BE2C (cell line): ENCODE measurements around the gene MRPL53.
"Not testable (repeated sequence)": the region's sequence is repeated elsewhere in the genome, so short reads cannot be mapped to it uniquely, and the experiment has no call there.

ENCODE experiments used
- DNase-seq: peaks from one replicate; pipeline ENCODE4 v3.0.0-alpha.2; 2020
- H3K27me3 ChIP-seq: fragments of 250-450 bp; sonication (Bioruptor Pico); 2 replicates; pipeline ENCODE4 v1.5.1; 2020; ENCODE audit warnings: mild to moderate bottlenecking
- H3K36me3 ChIP-seq: fragments of 250-450 bp; sonication (Bioruptor Pico); 2 replicates; pipeline ENCODE4 v1.5.1; 2020; ENCODE audit warnings: mild to moderate bottlenecking
- H3K4me1 ChIP-seq: fragments of 250-450 bp; sonication (Bioruptor Pico); 2 replicates; pipeline ENCODE4 v1.5.1; 2020
- H3K4me3 ChIP-seq: 2 replicates; pipeline ENCODE4 v1.5.1; 2011; ENCODE audit warnings: low read depth, low read length
- H3K9me3 ChIP-seq: fragments of 250-450 bp; sonication (Bioruptor Pico); 2 replicates; pipeline ENCODE4 v1.5.1; 2020
- TF ChIP-seq, protein P1 (sequence below): IDR thresholded peaks from 2 replicates; pipeline ENCODE4 v1.5.1; 2012; ENCODE audit warnings: mild to moderate bottlenecking, low read depth, low read length

The MRPL53 gene

DNA sequence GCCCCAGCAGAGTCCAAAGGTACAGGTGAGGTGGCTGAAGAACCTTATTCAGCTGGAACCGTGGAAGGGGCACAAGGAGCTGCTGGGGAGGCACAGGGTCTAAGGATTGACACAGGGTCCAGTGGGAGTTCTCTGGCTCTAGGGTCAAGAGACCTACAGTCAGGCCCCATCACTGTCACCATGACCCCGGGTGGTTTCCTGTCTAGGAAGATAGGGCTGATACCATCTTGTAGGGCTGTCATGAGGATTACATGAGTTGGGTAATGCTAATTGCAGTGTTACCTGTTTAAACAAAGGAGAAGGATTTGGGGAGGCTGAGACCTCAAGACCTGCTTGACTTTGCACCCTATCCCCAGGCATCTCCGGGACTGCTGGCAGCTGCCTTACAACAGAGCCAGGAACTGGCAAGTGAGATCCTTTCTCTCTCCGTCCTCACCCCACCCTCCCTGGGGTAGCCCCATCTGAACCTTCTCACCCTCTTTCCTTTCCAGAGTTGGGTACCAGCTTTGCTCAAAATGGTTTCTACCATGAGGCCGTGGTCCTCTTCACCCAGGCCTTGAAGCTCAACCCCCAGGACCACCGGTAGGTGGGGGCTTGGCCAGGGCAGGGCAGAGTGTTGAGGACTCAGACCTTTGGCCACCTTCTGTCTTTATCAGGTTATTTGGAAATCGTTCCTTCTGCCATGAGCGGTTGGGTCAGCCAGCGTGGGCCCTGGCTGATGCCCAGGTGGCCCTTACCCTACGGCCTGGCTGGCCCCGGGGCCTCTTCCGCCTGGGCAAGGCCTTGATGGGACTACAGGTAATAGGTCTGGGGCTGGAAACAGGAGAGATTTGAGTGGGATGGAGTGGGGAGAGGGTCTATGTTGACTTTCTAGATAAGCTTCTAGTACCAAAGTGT is 19.4 kb upstream of the MRPL53 start:
- Histone ChIP-seq H3K36me3 (no peaks in the 10 kb centered on the region), H3K27me3 (no peaks in the 10 kb centered on the region)
- TF ChIP-seq, protein P1, sequence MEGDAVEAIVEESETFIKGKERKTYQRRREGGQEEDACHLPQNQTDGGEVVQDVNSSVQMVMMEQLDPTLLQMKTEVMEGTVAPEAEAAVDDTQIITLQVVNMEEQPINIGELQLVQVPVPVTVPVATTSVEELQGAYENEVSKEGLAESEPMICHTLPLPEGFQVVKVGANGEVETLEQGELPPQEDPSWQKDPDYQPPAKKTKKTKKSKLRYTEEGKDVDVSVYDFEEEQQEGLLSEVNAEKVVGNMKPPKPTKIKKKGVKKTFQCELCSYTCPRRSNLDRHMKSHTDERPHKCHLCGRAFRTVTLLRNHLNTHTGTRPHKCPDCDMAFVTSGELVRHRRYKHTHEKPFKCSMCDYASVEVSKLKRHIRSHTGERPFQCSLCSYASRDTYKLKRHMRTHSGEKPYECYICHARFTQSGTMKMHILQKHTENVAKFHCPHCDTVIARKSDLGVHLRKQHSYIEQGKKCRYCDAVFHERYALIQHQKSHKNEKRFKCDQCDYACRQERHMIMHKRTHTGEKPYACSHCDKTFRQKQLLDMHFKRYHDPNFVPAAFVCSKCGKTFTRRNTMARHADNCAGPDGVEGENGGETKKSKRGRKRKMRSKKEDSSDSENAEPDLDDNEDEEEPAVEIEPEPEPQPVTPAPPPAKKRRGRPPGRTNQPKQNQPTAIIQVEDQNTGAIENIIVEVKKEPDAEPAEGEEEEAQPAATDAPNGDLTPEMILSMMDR = no peak

DNA sequence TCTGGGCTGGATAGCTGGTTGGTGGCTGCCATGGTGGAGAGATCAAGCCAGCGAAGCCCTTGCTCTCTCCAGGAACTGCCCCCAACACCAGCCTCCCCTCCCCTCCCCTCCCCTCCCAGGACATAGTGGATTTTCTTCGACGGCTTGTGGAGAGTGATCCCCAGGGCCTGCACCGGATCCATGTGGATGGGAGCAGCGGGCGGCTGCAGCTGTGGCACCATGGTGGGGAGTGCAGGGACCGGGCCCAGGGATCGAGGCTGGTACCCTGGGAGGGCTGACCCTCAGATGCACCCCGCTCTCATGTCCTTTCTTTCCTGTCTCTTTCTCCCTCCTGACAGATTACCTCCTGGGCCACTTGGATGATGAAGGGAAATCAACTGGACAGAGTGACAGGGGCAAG is 17.4 kb upstream of the MRPL53 start:
- TF ChIP-seq, protein P1 = no peak
- H3K27me3 ChIP-seq = no peaks in the 10 kb centered on the region
- H3K4me3 ChIP-seq = no peak overlapping the region
- no peaks in the 10 kb centered on the region for H3K4me1 ChIP-seq
- no peak for DNase-seq
- no peaks in the 10 kb centered on the region for H3K36me3 ChIP-seq
- H3K9me3 ChIP-seq = no peaks in the 10 kb centered on the region

More for the DNA sequence above, 19.4 kb upstream of the MRPL53 start:
- Histone ChIP-seq H3K9me3 (no peaks in the 10 kb centered on the region), H3K4me3 (no peak overlapping the region), H3K4me1 (no peaks in the 10 kb centered on the region)
- DNase-seq = no peak

DNA sequence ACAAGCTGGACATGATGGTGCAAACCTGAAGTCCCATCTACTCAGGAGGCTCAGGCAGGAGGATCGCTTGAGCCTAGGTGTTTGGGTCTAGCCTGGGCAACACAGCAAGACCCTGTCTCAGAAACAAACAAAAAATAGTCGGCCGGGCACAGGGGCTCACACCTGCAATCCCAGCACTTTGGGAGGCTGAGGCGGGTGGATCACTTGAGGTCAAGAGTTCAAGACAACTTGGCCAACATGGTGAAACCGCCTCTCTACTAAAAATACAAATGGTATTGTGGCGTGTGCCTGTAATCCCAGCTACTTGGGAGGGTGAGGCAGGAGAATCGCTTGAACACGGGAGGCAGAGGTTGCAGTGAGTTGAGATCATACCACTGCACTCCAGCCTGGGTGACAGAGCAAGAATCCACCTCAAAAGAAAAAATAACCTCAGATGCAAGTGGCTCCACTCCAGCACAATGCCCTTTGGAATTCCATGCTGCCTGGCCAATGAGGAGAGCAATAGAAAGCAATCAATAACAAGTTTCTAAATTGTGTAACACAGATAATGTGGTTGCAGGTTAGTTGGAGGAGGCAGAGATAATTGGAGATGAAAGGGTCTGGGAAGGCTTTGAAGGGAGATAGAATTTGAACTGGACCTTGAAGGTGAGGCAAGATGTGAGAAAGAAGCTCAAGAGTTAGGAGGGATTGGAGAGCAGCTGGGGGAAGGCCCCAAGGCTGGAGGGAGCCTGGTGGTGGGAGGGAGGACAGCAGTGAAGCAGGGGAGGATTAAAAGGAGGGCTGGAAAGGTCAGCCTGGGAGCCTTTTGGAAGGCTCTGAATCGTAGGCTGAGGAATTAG is 16.4 kb upstream of the MRPL53 start:
- H3K36me3 ChIP-seq = no peaks in the 10 kb centered on the region
- TF ChIP-seq, protein P1 = no peak
- no peaks in the 10 kb centered on the region for H3K4me1 ChIP-seq
- DNase-seq = no peak
- H3K27me3 ChIP-seq = no peaks in the 10 kb centered on the region
- H3K4me3 ChIP-seq = no peak overlapping the region
- no peaks in the 10 kb centered on the region for H3K9me3 ChIP-seq

DNA sequence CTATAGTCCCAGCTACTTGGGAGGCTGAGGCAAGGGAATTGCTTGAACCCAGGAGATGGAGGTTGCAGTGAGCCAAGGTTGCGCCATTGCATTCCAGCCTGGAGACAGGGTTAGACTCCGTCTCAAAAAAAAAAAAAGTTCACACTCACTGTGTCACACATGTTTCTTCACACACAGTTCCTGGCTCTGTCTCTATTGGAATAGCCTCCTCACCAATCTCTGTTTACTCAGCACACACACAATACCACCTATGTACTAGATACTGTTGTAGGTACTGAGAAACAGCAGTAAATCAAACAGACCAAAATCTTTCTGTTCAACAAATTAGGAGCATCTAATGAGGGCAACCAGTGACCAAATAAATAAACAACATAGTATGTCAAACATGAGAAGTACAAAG is 13.7 kb upstream of the MRPL53 start:
- no peak for DNase-seq
- Histone ChIP-seq H3K9me3 (no peaks in the 10 kb centered on the region), H3K4me3 (no peak overlapping the region), H3K27me3 (no peaks in the 10 kb centered on the region), H3K36me3 (no peaks in the 10 kb centered on the region), H3K4me1 (no peaks in the 10 kb centered on the region)
- TF ChIP-seq, protein P1 = no peak

DNA sequence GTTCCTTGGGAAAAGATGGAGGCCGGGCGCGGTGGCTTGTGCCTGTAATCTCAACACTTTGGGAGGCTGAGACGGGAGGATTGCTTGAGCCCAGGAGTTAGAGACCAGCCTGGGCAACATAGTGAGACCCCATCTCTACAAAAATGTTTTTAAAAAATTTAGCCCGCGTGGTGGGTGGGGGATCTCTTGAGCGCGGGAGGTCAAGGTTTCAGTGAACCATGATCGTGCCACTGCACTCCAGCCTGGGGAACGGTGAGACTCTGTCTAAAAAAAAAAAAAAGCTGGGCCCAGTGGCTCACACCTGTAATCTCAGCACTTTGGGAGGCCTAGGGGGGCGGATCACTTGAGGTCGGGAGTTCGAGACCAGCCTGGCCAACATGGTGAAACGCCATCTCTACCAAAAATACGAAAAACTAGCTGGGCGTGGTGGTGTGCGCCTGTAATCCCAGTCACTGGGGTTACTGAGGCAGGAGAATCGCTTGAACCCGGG is 11.2 kb upstream of the MRPL53 start:
- not testable (repeated sequence) for H3K36me3 ChIP-seq, DNase-seq, H3K4me1 ChIP-seq, H3K27me3 ChIP-seq, H3K9me3 ChIP-seq
- H3K4me3 ChIP-seq = peak overlapping the region; percentile 79

DNA sequence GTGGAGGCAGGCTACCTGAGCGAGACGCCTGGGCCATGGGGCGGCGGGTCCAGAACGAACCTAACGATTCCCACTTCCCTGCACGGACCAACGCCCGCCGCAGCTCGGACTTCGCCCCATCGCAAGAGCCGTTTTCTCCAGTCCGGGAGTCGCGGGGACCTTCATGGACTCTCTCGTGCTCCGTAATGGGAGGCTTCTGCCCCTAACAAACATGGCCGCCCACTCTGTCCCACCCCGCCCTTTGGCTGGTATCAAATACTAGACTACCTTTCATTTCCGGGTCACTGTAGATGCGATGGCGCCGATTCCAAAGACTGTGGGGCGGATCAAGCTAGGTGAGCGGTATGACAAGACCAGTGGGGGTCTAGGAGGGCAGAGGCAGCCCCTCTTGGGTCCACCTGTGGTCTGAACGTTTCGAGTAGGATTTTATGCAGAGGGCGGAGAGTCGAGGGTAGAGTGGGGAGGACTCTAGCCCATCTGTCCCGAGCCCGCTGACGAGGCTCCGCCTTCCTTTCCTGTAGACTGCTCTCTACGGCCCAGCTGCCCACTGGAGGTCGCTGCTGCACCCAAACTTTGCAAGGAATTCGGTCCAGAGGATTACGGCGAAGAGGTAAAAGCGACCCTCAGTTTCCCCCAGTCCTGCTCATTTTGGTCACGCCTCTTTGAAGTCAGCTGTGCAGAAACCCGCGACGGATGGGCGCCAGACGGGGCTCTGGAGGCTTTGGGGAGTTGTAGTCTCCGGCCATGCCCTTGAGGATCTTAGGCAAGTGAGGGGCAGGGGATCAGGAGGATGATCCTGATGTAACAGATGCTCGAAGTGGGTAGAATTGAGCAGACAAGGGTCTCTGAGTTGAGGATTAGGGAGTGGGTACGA is 10.6 kb upstream of the MRPL53 start, which contains the start of the genes CCDC142 and TTC31:
Gene CCDC142 (minus strand): TSS at position 198 of the 874 bp plus-strand sequence. CDS start 161 bp downstream, at position 37.
Gene TTC31 (plus strand): TSS at position 281 of the 874 bp plus-strand sequence. CDS start 15 bp downstream, at position 296.
- Histone ChIP-seq H3K4me3 (peak within 1 kb of the TSS; percentile 79), H3K4me1 (no peaks in the 10 kb centered on the region), H3K27me3 (no peaks in the 10 kb centered on the region), H3K9me3 (no peaks in the 10 kb centered on the region), H3K36me3 (no peaks in the 10 kb centered on the region)
- DNase-seq = peak; percentile 88
- TF ChIP-seq, protein P1 = peak; percentile 72
